Brain microvascular endothelial cell (primary cell): Measurements from ENCODE around the gene FOXK2.
"Not testable (repeated sequence)": the region's sequence is repeated elsewhere in the genome, so short reads cannot be mapped to it uniquely, and the experiment has no call there.

Experiments
- DNase-seq: peaks from one replicate; pipeline ENCODE4 v3.0.0-alpha.2; 2020
- H3K27ac ChIP-seq: fragments of 250-450 bp; sonication (Bioruptor Pico); 2 replicates; pipeline ENCODE4 v1.5.1; 2020; ENCODE audit warnings: mild to moderate bottlenecking, moderate library complexity
- H3K27me3 ChIP-seq: fragments of 250-450 bp; sonication (Bioruptor Pico); replicated peaks from 2 replicates; pipeline ENCODE4 v1.5.1; 2020; ENCODE audit warnings: mild to moderate bottlenecking
- H3K36me3 ChIP-seq: fragments of 250-450 bp; sonication (Bioruptor Pico); replicated peaks from 2 replicates; pipeline ENCODE4 v1.5.1; 2020; ENCODE audit warnings: mild to moderate bottlenecking
- H3K4me3 ChIP-seq: 2 replicates; pipeline ENCODE4 v1.5.1; 2011; ENCODE audit warnings: low read depth, mild to moderate bottlenecking, control low read depth, low read length, moderate library complexity
- in situ Hi-C: cut with HindIII; loops from 2 replicates; pipeline ENCODE4 v1.10.0; 2017; ENCODE audit warnings: low sequenced_read_pairs, low pct_ligation_motif_present
- TF ChIP-seq, protein P1 (sequence below): IDR thresholded peaks from 2 replicates; pipeline ENCODE4 v1.5.1; 2011; ENCODE audit warnings: low read depth, mild to moderate bottlenecking, moderate library complexity, low read length, control low read depth, inconsistent platforms; ENCODE audit errors: missing control alignments

FOXK2 gene

DNA sequence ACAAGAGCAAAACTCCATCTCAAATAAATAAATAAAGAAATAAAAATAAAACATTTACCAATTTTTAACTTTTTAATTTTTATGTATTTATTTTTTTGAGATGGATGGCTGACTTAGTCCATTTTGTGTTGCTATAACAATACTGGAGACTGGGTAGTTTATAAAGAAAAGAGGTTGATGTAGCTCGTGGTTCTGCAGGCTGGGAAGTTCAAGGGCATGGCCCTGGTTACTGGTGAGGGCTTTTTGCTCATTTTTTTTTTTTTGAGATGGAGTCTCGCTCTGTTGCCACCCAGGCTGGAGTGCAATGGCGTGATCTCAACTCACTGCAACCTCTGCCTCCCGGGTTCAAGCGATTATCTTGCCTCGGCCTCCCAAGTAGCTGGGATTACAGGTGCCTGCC, 14.2 kb upstream of the FOXK2 start:
- no peak overlapping the region for H3K4me3 ChIP-seq
- TF ChIP-seq, protein P1, sequence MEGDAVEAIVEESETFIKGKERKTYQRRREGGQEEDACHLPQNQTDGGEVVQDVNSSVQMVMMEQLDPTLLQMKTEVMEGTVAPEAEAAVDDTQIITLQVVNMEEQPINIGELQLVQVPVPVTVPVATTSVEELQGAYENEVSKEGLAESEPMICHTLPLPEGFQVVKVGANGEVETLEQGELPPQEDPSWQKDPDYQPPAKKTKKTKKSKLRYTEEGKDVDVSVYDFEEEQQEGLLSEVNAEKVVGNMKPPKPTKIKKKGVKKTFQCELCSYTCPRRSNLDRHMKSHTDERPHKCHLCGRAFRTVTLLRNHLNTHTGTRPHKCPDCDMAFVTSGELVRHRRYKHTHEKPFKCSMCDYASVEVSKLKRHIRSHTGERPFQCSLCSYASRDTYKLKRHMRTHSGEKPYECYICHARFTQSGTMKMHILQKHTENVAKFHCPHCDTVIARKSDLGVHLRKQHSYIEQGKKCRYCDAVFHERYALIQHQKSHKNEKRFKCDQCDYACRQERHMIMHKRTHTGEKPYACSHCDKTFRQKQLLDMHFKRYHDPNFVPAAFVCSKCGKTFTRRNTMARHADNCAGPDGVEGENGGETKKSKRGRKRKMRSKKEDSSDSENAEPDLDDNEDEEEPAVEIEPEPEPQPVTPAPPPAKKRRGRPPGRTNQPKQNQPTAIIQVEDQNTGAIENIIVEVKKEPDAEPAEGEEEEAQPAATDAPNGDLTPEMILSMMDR, result no peak
- no peak for DNase-seq
- no peaks in the 10 kb centered on the region for H3K27me3 ChIP-seq
- in situ Hi-C loops, result no loop called here
- H3K27ac ChIP-seq, result no peak overlapping the region
- H3K36me3 ChIP-seq, result no peaks in the 10 kb centered on the region

DNA sequence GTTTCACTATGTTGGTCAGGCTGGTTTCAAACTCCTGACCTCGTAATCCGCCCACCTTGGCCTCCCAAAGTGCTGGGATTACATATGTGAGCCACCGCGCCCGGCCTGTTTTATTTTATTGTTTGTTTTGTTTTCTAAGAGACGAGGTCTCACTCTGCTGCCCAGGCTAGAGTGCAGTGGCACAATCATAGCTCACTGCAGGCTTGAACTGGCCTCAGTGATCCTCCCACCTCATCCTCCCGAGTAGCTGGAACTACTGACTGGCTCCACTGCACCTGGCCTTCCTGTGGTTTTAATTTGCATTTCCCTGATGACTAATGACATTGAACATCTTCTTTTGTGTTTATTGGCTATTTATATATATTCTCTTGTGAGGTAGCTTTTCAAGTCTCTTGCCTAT, 13.1 kb upstream of the FOXK2 start:
- H3K36me3 ChIP-seq, in situ Hi-C loops, DNase-seq, H3K27me3 ChIP-seq, H3K4me3 ChIP-seq, H3K27ac ChIP-seq: not testable (repeated sequence)

DNA sequence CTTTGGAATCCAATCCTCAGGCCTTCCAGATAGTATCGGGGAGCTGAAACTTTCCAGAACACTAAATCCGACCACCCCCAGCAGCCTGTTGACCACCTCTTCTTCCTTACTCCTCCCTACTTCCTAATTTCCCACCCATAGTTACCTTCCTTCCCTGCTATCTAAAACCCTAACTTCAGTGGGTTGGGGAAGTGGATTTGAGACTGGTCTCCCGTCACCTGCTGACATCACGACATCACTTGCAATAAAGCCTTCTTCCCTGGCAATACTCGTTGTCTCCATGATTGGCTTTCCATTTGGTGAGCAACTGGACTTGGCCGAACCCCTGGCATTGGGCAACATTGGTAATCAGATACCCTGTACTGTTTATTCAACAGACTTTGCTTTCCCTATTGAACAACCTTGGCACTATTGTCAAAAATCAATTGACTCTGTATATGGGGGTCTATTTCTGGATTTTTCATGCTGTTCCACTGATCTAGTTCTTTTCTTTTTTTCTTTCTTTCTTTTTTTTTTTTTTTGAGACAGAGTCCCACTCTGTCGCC, 11.8 kb upstream of the FOXK2 start:
- Histone ChIP-seq H3K27me3 (no peaks in the 10 kb centered on the region), H3K36me3 (no peaks in the 10 kb centered on the region), H3K27ac (no peak overlapping the region), H3K4me3 (no peak overlapping the region)
- TF ChIP-seq, protein P1, result no peak
- no peak for DNase-seq
- in situ Hi-C loops, result no loop called here

DNA sequence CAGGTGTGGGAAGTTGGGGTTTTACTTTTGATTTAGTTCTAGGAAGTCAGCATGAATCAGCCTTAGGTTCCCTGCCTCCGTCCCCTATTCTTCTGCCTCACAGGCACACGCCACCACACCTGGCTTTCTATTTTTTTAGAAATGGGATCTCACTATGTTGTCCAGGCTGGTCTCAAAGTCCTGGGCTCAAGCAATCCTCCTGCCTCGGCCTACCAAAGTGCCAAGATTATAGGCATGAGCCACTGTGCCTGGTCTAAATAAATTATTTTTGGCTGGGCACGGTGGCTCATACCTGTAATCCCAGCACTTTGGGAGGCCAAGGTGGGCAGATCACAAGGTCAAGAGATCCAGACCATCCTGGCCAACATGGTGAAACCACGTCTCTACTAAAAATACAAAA, 7.9 kb upstream of the FOXK2 start:
- in situ Hi-C loops, H3K36me3 ChIP-seq, H3K27ac ChIP-seq, DNase-seq, H3K4me3 ChIP-seq, H3K27me3 ChIP-seq: not testable (repeated sequence)

DNA sequence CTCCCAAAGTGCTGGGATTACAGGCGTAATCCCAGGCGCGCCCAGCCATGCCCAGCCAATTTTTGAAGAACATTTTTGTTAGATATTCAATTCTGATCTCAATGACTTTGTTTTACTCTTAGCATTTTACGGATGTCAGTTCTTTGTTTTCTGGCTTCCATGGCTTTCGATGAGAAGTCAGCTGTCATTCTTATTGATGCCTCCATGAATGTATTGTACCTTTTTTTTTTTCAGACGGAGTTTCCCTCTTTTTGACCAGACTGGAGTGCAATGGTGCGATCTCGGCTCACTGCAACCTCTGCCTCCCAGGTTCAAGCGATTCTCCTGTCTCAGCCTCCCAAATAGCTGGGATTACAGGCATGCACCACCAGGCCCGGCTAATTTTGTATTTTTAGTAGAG, 5.7 kb upstream of the FOXK2 start:
- in situ Hi-C loops, H3K27me3 ChIP-seq: not testable (repeated sequence)

DNA sequence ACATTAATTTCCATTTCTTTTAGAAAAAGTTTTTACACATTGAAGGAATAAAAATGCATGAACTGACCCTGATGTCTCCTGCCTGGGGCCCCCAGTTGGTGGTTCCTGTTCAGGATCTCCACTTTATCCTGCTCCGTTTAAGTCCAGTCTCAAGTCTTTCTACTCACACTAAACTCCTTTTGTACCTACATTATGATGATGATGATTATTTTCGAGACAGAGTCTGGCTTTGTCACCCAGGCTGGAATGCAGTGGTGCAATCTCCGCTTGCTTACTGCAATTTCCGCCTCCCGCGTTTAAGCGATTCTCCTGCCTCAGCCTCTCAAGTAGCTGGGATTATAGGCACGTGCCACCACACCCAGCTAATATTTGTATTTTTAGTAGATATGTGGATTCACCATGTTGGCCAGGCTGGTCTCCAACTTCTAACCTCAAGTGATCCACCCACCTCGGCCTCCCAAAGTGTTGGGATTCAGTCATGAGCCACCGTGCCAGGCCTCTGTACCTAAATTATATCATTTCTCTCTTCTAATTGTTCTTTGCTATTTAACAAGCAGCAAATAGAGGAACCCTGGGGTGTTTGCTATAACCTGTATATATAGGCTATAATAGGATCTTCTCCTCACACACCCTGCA, 2.2 kb upstream of the FOXK2 start:
- no peak for DNase-seq
- Histone ChIP-seq H3K27me3 (no peaks in the 10 kb centered on the region), H3K36me3 (no peaks in the 10 kb centered on the region), H3K4me3 (no peak overlapping the region), H3K27ac (no peak overlapping the region)
- in situ Hi-C loops, result no loop called here
- TF ChIP-seq, protein P1, result no peak

More for the DNA sequence above, 5.7 kb upstream of the FOXK2 start:
- H3K27ac ChIP-seq, H3K4me3 ChIP-seq, H3K36me3 ChIP-seq, DNase-seq: not testable (repeated sequence)

DNA sequence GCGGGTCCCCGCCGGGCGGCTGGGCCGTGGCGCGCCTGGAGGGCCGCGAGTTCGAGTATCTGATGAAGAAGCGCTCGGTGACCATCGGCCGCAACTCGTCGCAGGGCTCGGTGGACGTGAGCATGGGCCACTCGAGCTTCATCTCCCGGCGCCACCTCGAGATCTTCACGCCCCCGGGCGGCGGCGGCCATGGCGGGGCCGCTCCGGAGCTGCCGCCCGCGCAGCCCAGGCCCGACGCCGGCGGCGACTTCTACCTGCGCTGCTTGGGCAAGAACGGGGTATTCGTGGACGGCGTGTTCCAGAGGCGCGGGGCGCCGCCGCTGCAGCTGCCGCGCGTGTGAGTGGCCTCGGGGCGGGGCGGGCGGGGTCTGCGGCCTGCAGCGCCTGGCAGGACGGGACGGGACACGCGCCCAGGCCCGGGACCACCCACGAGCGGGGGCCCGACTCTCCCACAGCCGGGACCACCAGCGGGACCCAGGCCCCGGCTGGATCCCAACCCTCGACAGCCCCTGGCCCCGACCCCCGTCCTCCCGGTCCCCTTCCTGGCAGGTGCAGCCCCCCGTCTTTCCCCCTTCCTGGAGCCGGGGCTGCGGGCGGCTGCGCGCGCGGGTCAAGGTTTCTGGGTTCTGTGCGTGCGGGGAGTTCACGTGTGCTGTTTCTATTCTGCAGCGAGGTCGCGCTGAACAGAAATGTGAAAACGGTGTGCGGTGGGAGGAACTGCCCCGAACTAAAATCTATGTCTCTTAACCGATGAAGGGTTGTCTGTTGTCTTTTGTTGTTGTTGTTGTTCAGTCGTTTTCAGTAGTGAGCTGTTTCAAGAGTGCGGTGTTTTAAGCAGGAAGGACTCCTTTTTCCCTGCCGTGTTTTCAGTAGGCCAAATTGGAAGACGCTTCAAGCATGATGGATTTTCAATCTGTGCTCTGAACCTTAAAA, 705 bp downstream of the FOXK2 start:
- H3K36me3 ChIP-seq, result no peaks in the 10 kb centered on the region
- peak overlapping the region; percentile 71 for H3K4me3 ChIP-seq
- TF ChIP-seq, protein P1, result no peak
- in situ Hi-C loops, result no loop called here
- DNase-seq, result no peak
- H3K27ac ChIP-seq, result peak overlapping the region; percentile 62
- H3K27me3 ChIP-seq, result no peaks in the 10 kb centered on the region
